HL-60/S4 (cell line): ENCODE results near the gene KLRK1.
"Not testable (repeated sequence)": the region's sequence is repeated elsewhere in the genome, so short reads cannot be mapped to it uniquely, and the experiment has no call there.

Experiments
- in situ Hi-C: fragments of 300-500 bp; cut with MboI; formaldehyde crosslinking; loops from 2 replicates; pipeline ENCODE4 v1.14.3; 2022; ENCODE audit warnings: low sequenced_read_pairs

Gene KLRK1

GRCh38 chr12:10388624-10389413, 1.0 kb downstream of the KLRK1 start:
- in situ Hi-C loops = no loop called here

DNA sequence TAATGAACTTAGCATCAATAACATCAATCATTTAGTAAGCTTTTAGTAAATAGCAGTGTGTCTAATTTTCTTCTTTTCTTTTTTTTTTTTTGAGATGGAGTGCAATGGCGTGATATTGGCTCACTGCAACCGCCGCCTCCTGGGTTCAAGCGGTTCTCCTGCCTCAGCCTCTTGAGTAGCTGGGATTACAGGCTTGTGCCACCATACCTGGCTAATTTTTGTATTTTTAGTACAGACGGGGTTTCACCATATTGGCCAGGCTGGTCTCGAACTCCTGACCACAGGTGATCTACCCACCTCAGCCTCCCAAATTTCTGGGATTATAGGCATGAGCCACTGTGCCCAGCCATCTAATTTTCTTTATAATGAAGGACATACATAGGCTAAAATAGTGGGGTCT, 2.3 kb downstream of the KLRK1 start:
- in situ Hi-C loops = not testable (repeated sequence)

DNA sequence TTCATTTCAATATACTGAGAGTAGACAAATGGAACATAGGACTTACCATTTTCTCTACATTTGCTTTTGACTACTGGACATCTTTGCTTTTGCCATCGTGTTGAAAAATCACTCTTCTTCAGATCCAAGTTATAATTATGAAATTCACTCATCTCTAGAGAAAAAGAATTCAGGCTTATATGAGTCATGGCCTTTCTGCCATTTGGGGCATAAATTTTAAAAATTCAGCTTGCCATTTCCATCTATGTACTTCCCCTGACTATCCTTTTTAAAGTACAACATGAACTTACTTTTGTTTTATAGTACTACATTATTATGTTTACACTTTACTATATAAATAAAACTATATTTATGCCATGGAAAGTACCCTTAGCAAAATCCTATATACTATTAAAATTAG, 3.0 kb downstream of the KLRK1 start:
- in situ Hi-C loops = no loop called here

DNA sequence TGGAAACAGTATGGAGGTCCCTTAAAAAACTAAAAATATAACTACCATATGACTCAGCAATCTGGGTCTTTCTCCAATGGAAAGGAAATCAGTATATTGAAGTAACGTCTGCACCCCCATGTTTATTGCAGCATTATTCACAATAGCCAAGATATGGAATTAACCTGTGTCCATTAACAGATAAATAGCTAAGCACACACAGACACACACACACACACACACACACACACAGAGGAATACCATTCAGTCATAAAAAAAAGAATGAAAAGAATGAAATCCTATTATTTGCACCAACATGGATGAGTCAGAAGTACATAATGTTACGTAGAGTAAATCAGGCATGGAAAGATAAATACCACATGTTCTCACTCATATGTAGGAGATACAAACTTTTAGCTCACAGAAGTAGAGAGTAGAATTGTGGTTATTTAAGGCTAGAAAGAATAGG, 4.7 kb downstream of the KLRK1 start:
- in situ Hi-C loops = no loop called here

DNA sequence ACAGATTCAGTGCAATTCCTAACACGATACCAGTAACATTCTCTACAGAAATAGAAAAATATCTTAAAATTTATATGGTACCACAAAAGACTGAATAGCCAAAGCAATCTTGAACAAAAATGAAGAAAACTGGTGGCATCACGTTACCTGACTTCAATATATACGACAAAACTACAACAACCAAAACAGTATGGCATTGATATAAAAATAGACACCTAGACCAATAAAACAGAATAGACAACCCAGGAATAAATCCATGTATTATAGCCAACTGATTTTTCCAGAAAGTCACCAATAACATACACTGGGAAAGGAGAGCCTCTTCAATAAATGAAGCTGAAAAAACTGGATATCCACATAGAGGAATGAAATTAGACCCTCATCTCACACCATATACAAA, 5.7 kb downstream of the KLRK1 start:
- in situ Hi-C loops = no loop called here

GRCh38 chr12:10381928-10382628, 7.8 kb downstream of the KLRK1 start:
- in situ Hi-C loops = no loop called here

DNA sequence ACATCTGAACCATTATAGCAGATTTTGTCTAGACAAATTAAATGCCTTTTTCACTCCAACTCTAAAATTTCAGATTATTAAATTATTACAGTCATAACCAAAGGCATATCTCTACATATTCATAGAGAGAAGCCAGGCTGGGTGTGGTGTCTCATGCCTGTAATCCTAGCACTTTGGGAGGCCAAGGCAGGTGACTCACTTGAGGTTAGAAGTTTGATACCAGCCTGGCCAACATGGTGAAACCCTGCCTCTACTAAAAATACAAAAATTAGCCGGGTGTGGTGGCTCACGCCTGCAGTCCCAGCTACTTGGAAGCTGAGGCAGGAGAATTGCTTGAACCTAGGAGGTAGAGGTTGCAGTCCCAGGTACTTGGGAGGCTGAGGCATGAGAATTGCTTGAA, 11.1 kb downstream of the KLRK1 start:
- in situ Hi-C loops = not testable (repeated sequence)

GRCh38 chr12:10374624-10375018, 15.2 kb downstream of the KLRK1 start:
- in situ Hi-C loops = loop anchor here (25.0 kb wide), 1 partner anchor 188 kb away; no protein-coding TSS in a partner anchor

- in situ Hi-C loops = loop anchor here (25.0 kb wide), 1 partner anchor 190 kb away; no protein-coding TSS in a partner anchor
These were observed 17.3 kb downstream of the KLRK1 start for GRCh38 chr12:10372559-10372958.

GRCh38 chr12:10371893-10372535, 17.8 kb downstream of the KLRK1 start:
- in situ Hi-C loops = loop anchor here (25.0 kb wide), 1 partner anchor 190 kb away; no protein-coding TSS in a partner anchor

- in situ Hi-C loops = loop anchor here (25.0 kb wide), 1 partner anchor 193 kb away; no protein-coding TSS in a partner anchor
These were observed 20.1 kb downstream of the KLRK1 start for GRCh38 chr12:10369557-10370415.

DNA sequence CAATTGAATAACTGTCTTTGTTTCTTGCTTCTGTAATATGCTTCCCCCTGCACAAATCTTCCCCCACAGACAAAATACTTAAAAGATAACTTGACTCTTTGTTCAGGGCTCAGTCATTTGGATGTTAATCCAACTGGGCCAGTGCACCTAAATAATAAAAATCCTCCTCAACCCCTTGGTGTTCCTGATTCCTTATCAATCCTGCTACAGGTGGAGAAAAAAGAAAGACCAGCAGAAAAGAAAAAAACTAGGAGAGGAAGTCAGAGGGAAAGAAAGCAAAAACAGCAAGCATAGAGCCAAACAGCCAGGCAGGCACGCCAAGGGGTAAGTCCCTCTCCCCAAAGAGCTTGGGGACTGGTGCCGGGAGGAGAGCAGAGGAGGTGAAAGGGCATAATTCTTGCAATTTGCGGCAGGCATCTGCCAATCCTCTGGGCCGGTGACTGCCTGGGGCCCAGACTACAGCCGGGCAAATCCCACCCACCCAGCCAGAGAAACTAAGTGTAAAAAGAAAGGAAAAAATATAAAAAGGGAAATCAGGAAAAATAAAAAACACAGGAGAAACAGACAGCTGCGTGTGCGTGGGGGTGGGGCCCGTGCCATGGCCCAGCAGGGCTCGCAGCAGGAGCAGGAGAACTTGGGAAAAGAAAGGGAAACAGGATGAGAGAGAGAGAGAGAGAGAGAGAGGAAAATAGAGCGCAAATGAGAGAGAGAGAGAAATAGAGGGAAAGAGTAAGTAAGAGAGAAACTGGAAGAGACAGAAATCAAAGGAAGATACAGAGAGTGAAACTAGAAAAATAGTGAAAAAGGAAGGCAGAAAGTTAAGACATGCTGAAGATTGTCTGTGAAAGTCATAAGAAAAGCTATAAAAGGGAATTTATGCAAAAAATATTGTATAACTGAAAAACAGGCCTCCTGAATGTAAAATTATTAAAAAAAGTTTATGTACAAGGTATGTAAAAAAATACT, 21.4 kb downstream of the KLRK1 start:
- in situ Hi-C loops = loop anchor here (25.0 kb wide), 1 partner anchor 194 kb away; no protein-coding TSS in a partner anchor

DNA sequence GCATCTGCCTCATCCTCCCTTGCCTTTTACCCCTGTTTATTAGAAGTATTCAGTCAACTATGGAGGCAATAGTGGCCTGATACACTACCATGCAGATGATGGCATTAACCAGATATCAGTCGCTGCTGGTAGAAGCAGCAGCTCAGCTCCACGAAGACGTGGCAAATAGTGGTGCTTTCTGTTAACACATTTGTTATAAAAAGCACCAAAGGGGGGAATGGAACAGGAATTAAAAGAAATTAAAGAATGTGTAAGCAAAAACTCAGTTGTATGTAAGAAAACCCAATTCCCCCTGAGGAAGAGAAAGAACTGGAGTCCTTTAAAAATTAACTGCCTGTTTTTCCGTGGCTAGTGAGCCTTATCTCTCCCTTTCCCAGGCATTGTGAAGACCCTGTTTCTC, 22.1 kb downstream of the KLRK1 start:
- in situ Hi-C loops = loop anchor here (25.0 kb wide), 1 partner anchor 195 kb away; no protein-coding TSS in a partner anchor

- in situ Hi-C loops = loop anchor here (25.0 kb wide), 1 partner anchor 195 kb away; no protein-coding TSS in a partner anchor
These were observed 23.0 kb downstream of the KLRK1 start for GRCh38 chr12:10366875-10367274.

GRCh38 chr12:10365696-10366405, 24.0 kb downstream of the KLRK1 start:
- in situ Hi-C loops = loop anchor here (25.0 kb wide), 1 partner anchor 196 kb away; no protein-coding TSS in a partner anchor

- in situ Hi-C loops = loop anchor here (25.0 kb wide), 1 partner anchor 197 kb away; no protein-coding TSS in a partner anchor
These were observed 24.8 kb downstream of the KLRK1 start for GRCh38 chr12:10364815-10365622.
